Measurements from ENCODE around the gene ADO. TPM values are rescaled to one million over a fixed set of nuclear protein-coding genes. Genes with fewer than 3 reads are reported as not detected.

The ADO gene
- total and polyA plus RNA-seq, 2 experiments from 2014 or later, result 8.9 to 24.6 TPM

- peaks cover 15% of the 10 kb centered on the region for H3K4me1 ChIP-seq (ENCODE audit: insufficient read depth)
- no peak overlapping the region for H3K27ac ChIP-seq
- peaks cover 20% of the 10 kb centered on the region for H3K79me2 ChIP-seq
- H3K9me3 ChIP-seq (ENCODE audit: low read depth), result no peaks in the 10 kb centered on the region
- H3K4me2 ChIP-seq, result no peak overlapping the region
- peaks cover 2% of the 10 kb centered on the region for H3K36me3 ChIP-seq (replicated peaks; ENCODE audit: insufficient read depth, low read depth)
- TF ChIP-seq EZH2phosphoT487 (IDR thresholded peaks at IDR 0.05; ENCODE audit: low read depth, severe bottlenecking, unreplicated experiment) (no peak), CTCF (IDR thresholded peaks at IDR 0.05; ENCODE audit: poor library complexity) (no peak), EZH2 (IDR thresholded peaks at IDR 0.05; ENCODE audit: borderline replicate concordance) (no peak)
- WGBS (ENCODE audit: low lambda C conversion rate, missing lambda C conversion rate), result 93% methylated on average over 13 of the region's 13 CpGs
- peaks cover 36% of the 10 kb centered on the region for H3K27me3 ChIP-seq
- H3K4me3 ChIP-seq, result no peak overlapping the region
- peaks cover 13% of the 10 kb centered on the region for H4K20me1 ChIP-seq (ENCODE audit: insufficient read depth, poor library complexity, severe bottlenecking)
- H3K9me2 ChIP-seq (replicated peaks; ENCODE audit: insufficient read depth), result no peaks in the 10 kb centered on the region
- DNase-seq (ENCODE audit: low spot score), result no peak
- no peak overlapping the region for H2AFZ ChIP-seq
Measured at GRCh38 chr10:62812672-62813439, 8.3 kb downstream of the ADO start.

GRCh38 chr10:62813453-62813852 is 8.9 kb downstream of the ADO start:
- H3K4me3 ChIP-seq, result no peak overlapping the region
- no peak overlapping the region for H3K27ac ChIP-seq
- WGBS (ENCODE audit: low lambda C conversion rate, missing lambda C conversion rate), result 96% methylated on average over 27 of the region's 27 CpGs

GRCh38 chr10:62813981-62814380 is 9.5 kb downstream of the ADO start:
- WGBS (ENCODE audit: low lambda C conversion rate, missing lambda C conversion rate), result 93% methylated on average over 5 of the region's 5 CpGs
- Histone ChIP-seq H3K4me3 (no peak overlapping the region), H2AFZ (no peak overlapping the region), H3K79me2 (peaks cover 9% of the 10 kb centered on the region), H3K27me3 (peaks cover 44% of the 10 kb centered on the region), H4K20me1 (ENCODE audit: insufficient read depth, poor library complexity, severe bottlenecking) (peaks cover 2% of the 10 kb centered on the region), H3K27ac (no peak overlapping the region), H3K4me2 (no peak overlapping the region), H3K9me3 (ENCODE audit: low read depth) (no peaks in the 10 kb centered on the region), H3K4me1 (ENCODE audit: insufficient read depth) (peaks cover 24% of the 10 kb centered on the region), H3K9me2 (replicated peaks; ENCODE audit: insufficient read depth) (no peaks in the 10 kb centered on the region), H3K36me3 (replicated peaks; ENCODE audit: insufficient read depth, low read depth) (no peaks in the 10 kb centered on the region)
- TF ChIP-seq EZH2phosphoT487 (IDR thresholded peaks at IDR 0.05; ENCODE audit: low read depth, severe bottlenecking, unreplicated experiment) (no peak), EZH2 (IDR thresholded peaks at IDR 0.05; ENCODE audit: borderline replicate concordance) (no peak), CTCF (IDR thresholded peaks at IDR 0.05; ENCODE audit: poor library complexity) (no peak)
- DNase-seq (ENCODE audit: low spot score), result no peak

More at GRCh38 chr10:62813453-62813852, 8.9 kb downstream of the ADO start:
- Histone ChIP-seq H2AFZ (no peak overlapping the region), H3K9me3 (ENCODE audit: low read depth) (no peaks in the 10 kb centered on the region), H4K20me1 (ENCODE audit: insufficient read depth, poor library complexity, severe bottlenecking) (peaks cover 7% of the 10 kb centered on the region), H3K9me2 (replicated peaks; ENCODE audit: insufficient read depth) (no peaks in the 10 kb centered on the region), H3K4me2 (no peak overlapping the region), H3K27me3 (peaks cover 41% of the 10 kb centered on the region), H3K4me1 (ENCODE audit: insufficient read depth) (peaks cover 20% of the 10 kb centered on the region), H3K36me3 (replicated peaks; ENCODE audit: insufficient read depth, low read depth) (peaks cover 2% of the 10 kb centered on the region), H3K79me2 (peaks cover 14% of the 10 kb centered on the region)
- DNase-seq (ENCODE audit: low spot score), result no peak
- TF ChIP-seq EZH2phosphoT487 (IDR thresholded peaks at IDR 0.05; ENCODE audit: low read depth, severe bottlenecking, unreplicated experiment), result no peak
- no peak for TF ChIP-seq EZH2 (IDR thresholded peaks at IDR 0.05; ENCODE audit: borderline replicate concordance)
- TF ChIP-seq CTCF (IDR thresholded peaks at IDR 0.05; ENCODE audit: poor library complexity), result no peak
